B cell (primary cell): Measurements from ENCODE around the gene PSME2. TPM values are rescaled to one million over a fixed set of nuclear protein-coding genes. Genes with fewer than 3 reads are reported as not detected.

Source experiments
- ATAC-seq: fragments of 200-7000 bp; cut with Tn5 transposase; one replicate; pipeline ENCODE4 v1.10.0; 2021; ENCODE audit warnings: low read depth, mild to moderate bottlenecking, moderate number of reproducible peaks, moderate library complexity
- CTCF ChIA-PET: fragments of 350-600 bp; sonication (Branson Sonifier 250); formaldehyde crosslinking; loops from one replicate; lab custom pipeline; 2021; ENCODE audit warnings: antibody characterized with exemption, inconsistent platforms; lab: Charles Lee
- POLR2A ChIA-PET: fragments of 350-600 bp; sonication (Branson Sonifier 250); formaldehyde crosslinking; loops from one replicate; lab custom pipeline; 2021; ENCODE audit warnings: antibody characterized with exemption; lab: Charles Lee
- DNase-seq: peaks from one replicate; pipeline ENCODE4 v3.0.0; 2013
- H2AFZ ChIP-seq: 2 replicates; pipeline ENCODE4 v1.6.1; 2012; ENCODE audit warnings: mild to moderate bottlenecking, low read depth, low read length; ENCODE audit not compliant: insufficient read depth, poor library complexity, severe bottlenecking
- H3K27ac ChIP-seq, 2 donors: 1 replicate in 1 of 2; 2 replicates in 1 of 2; pipeline ENCODE4 v1.5.1; 2012 to 2013; ENCODE audit warnings: low read length in 2 of 2, mild to moderate bottlenecking in 2 of 2, moderate library complexity in 1 of 2
- H3K27me3 ChIP-seq, 4 experiments: fragments of 200-600 bp in 1 of 4; sonication (generic) in 1 of 4; replicated peaks in 1 of 4; 1 replicate in 2 of 4; 2 replicates in 2 of 4; pipeline versions ENCODE4 v1.6.1 to v1.7.0; 2013 to 2016; ENCODE audit warnings: low read length in 3 of 4, mild to moderate bottlenecking in 2 of 4, mixed read lengths in 1 of 4, moderate library complexity in 1 of 4; ENCODE audit not compliant: insufficient read depth in 4 of 4, control insufficient read depth in 3 of 4; ENCODE audit errors: control extremely low read depth in 1 of 4
- H3K36me3 ChIP-seq, 2 experiments: replicated peaks in 1 of 2; 1 replicate in 1 of 2; 2 replicates in 1 of 2; pipeline versions ENCODE4 v1.6.1 to v1.7.1; 2013; ENCODE audit warnings: low read length in 1 of 2; ENCODE audit not compliant: insufficient read depth in 2 of 2, control insufficient read depth in 1 of 2; ENCODE audit errors: control extremely low read depth in 1 of 2, extremely low read depth in 1 of 2
- H3K4me1 ChIP-seq, 2 donors: fragments of 200-600 bp in 1 of 2; sonication (generic) in 1 of 2; 1 replicate in 1 of 2; 2 replicates in 1 of 2; pipeline versions ENCODE4 v1.5.1 to v1.6.1; 2013 to 2017; ENCODE audit warnings: low read length in 2 of 2; ENCODE audit not compliant: control insufficient read depth in 2 of 2, insufficient read depth in 2 of 2
- H3K4me2 ChIP-seq: replicated peaks from 2 replicates; pipeline ENCODE3; 2012; ENCODE audit warnings: mild to moderate bottlenecking, low read depth, low read length; ENCODE audit not compliant: poor library complexity, severe bottlenecking
- H3K4me3 ChIP-seq, 5 experiments: fragments of 200-600 bp in 1 of 5; sonication (generic) in 1 of 5; 1 replicate in 3 of 5; 2 replicates in 2 of 5; pipeline versions ENCODE4 v1.5.1 to v1.7.0; 2011 to 2016; ENCODE audit warnings: low read length in 4 of 5, mild to moderate bottlenecking in 4 of 5, low read depth in 2 of 5, control low read depth in 1 of 5, moderate library complexity in 1 of 5; ENCODE audit not compliant: insufficient read depth in 1 of 5; ENCODE audit errors: control extremely low read depth in 1 of 5, extremely low read depth in 1 of 5
- H3K79me2 ChIP-seq: fragments of 200-600 bp; sonication (generic); one replicate; pipeline ENCODE4 v1.6.0; 2016; ENCODE audit warnings: low read length; ENCODE audit not compliant: control insufficient read depth, insufficient read depth
- H3K9ac ChIP-seq: fragments of 200-600 bp; sonication (generic); 2 replicates; pipeline ENCODE4 v1.6.1; 2017; ENCODE audit warnings: mild to moderate bottlenecking, low read length, moderate library complexity
- H3K9me3 ChIP-seq, 3 donors: one replicate each; pipeline versions ENCODE4 v1.6.1 to v1.7.1; 2013; ENCODE audit warnings: low read length in 2 of 3; ENCODE audit not compliant: control insufficient read depth in 2 of 3, insufficient read depth in 1 of 3; ENCODE audit errors: control extremely low read depth in 1 of 3
- H4K20me1 ChIP-seq: 2 replicates; pipeline ENCODE4 v1.6.0; 2012; ENCODE audit warnings: mild to moderate bottlenecking, low read length; ENCODE audit not compliant: insufficient read depth, control insufficient read depth, poor library complexity, severe bottlenecking
- H3K27ac Mint-ChIP-seq: one replicate; pipeline ENCODE4 v1.8.0; 2021; ENCODE audit warnings: mixed read lengths
- H3K27me3 Mint-ChIP-seq: one replicate; pipeline ENCODE4 v1.8.0; 2021; ENCODE audit warnings: mixed read lengths
- H3K4me1 Mint-ChIP-seq: one replicate; pipeline ENCODE4 v1.8.0; 2021; ENCODE audit warnings: mixed read lengths
- H3K4me3 Mint-ChIP-seq: one replicate; pipeline ENCODE4 v1.8.0; 2021; ENCODE audit warnings: mixed read lengths
- H3K9me3 Mint-ChIP-seq: one replicate; pipeline ENCODE4 v1.8.0; 2022; ENCODE audit warnings: mixed read lengths; ENCODE audit not compliant: insufficient read depth
- CTCF ChIP-seq: fragments of 200-600 bp; IDR thresholded peaks from one replicate; pipeline ENCODE4 v1.8.0; 2022; ENCODE audit warnings: antibody characterized with exemption, mild to moderate bottlenecking
- EZH2 ChIP-seq: IDR thresholded peaks from 2 replicates; pipeline ENCODE4 v1.6.1; 2012; ENCODE audit warnings: borderline replicate concordance, low read depth, mild to moderate bottlenecking, moderate library complexity, low read length; ENCODE audit not compliant: insufficient read depth, poor library complexity, severe bottlenecking
- WGBS: methylation state at CpG from one replicate; pipeline ENCODE4 v1.1.5; 2013; ENCODE audit warnings: missing lambda C conversion rate; ENCODE audit not compliant: insufficient coverage; 5-methylcytosine and 5-hydroxymethylcytosine counted together
- intact Hi-C: fragments of 100-400 bp; cut with micrococcal nuclease; formaldehyde crosslinking; loops from one replicate; pipeline ENCODE4 v1.10.0; 2022
- polyA plus RNA-seq: library from polyadenylated mRNA; depleted of rRNA; stranded (reverse); fragments of >200 nt; gene quantifications from 2 replicates; pipeline ENCODE4 v1.2.3, GENCODE V29; 2012
- total RNA-seq, 2 donors: library from RNA; stranded (reverse); fragments of 120-200 nt in 1 of 2; gene quantifications; 1 replicate in 1 of 2; 2 replicates in 1 of 2; pipeline versions ENCODE4 v1.2.3 to v1.2.4, GENCODE V29; 2013 to 2022

PSME2 gene
- total and polyA plus RNA-seq, 2 donors (not counting 1 experiment from before 2014, with no cell fraction given) = 126 to 141 TPM

DNA sequence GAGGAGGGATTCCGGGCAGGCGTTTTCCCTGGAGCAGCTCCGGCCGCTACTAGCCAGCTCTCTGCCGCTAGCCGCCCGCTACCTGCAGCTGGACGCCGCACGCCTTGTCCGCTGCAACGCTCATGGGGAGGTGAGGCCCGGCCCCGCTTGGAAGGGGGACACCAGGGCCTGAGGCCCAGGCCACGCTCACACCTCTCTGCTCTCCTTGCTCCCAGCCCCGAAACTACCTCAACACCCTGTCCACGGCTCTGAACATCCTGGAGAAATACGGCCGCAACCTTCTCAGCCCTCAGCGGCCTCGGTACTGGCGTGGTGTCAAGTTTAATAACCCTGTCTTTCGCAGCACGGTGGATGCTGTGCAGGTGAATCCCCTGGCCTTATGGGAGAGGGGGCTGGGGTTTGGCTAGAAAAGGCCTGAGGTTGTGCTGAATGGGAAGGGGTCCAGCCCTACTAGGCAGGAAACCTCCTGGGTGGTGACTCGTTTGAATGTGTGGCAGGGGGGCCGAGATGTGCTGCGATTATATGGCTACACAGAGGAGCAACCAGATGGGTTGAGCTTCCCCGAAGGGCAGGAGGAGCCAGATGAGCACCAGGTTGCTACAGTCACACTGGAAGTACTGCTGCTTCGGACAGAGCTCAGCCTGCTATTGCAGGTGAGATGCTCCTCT, 1.5 kb upstream of the PSME2 start:
- H3K4me3 Mint-ChIP-seq = peak overlapping the region; percentile 95
- ATAC-seq (no peak), DNase-seq (no peak)
- H3K9me3 Mint-ChIP-seq = no peaks in the 10 kb centered on the region
- Histone ChIP-seq H3K4me2 (peak overlapping the region; percentile 90), H3K79me2 (peaks cover 84% of the 10 kb centered on the region), H3K4me3 (peak overlapping the region; percentile 42 to 95 (median 92)), H3K9ac (peak overlapping the region; percentile 83), H3K9me3 (no peaks in the 10 kb centered on the region), H2AFZ (peak overlapping the region; percentile 83), H3K36me3 (peaks cover 2 to 62% of the 10 kb centered on the region in 2 experiments), H3K27me3 (no peaks in the 10 kb centered on the region), H3K27ac (peak overlapping the region in 1 of 2 donors; percentile 70), H3K4me1 (peaks cover 20 to 33% of the 10 kb centered on the region in 2 donors), H4K20me1 (peaks cover 45% of the 10 kb centered on the region)
- TF ChIP-seq CTCF (no peak), EZH2 (no peak)
- no peaks in the 10 kb centered on the region for H3K27me3 Mint-ChIP-seq
- POLR2A ChIA-PET = interaction anchor here (1.4 to 4.1 kb wide), 4 partner anchors 11 to 94 kb away, joined by 5 to 43 read pairs (median 24); partner anchors contain the start of genes DCAF11, NRL, PSME1 and TINF2
- intact Hi-C loops = loop anchor here (1.0 to 10.0 kb wide), 11 partner anchors 13 to 1053 kb away; partner anchors contain the start of genes ACIN1, C14orf119, CHMP4A and DCAF11
- H3K4me1 Mint-ChIP-seq = peaks cover 47% of the 10 kb centered on the region
- WGBS = 12% methylated on average over 27 of the region's 29 CpGs
- CTCF ChIA-PET = interaction anchor here (1.1 to 6.2 kb wide), 8 partner anchors 13 to 163 kb away, joined by 3 to 62 read pairs (median 5); partner anchors contain the start of genes IRF9 and MDP1
- peak overlapping the region; percentile 77 for H3K27ac Mint-ChIP-seq
